Stimulated activated naive CD4-positive, alpha-beta T cell treated with Interleukin-2 at 50 U/mL for 16 hours (primary cell): Measurements from ENCODE around the gene GABARAP.

Experiments used
- DNase-seq: peaks from one replicate; lab custom pipeline; 2025; lab: John Stamatoyannopoulos, UW

GABARAP gene

GRCh38 chr17:7241783-7242716, at the start of gene GABARAP:
Gene GABARAP, minus strand, starts transcription at chr17:7242449. Its CDS starts 119 bp downstream, at chr17:7242330.
- DNase-seq, result peak; percentile 86

- no peak for DNase-seq
These were observed 48.4 kb upstream of the GABARAP start for GRCh38 chr17:7290685-7291084.

GRCh38 chr17:7290166-7290565, 47.9 kb upstream of the GABARAP start:
- no peak for DNase-seq

- DNase-seq, result no peak
These were observed 47.2 kb upstream of the GABARAP start for GRCh38 chr17:7289256-7290032.

- no peak for DNase-seq
These were observed 43.4 kb upstream of the GABARAP start for GRCh38 chr17:7285679-7286078.

GRCh38 chr17:7284911-7285310, 42.7 kb upstream of the GABARAP start:
- DNase-seq, result no peak

GRCh38 chr17:7283471-7284216, 41.4 kb upstream of the GABARAP start:
- DNase-seq, result no peak

GRCh38 chr17:7282752-7283321, 40.6 kb upstream of the GABARAP start:
- no peak for DNase-seq

- no peak for DNase-seq
These were observed 39.9 kb upstream of the GABARAP start for GRCh38 chr17:7281953-7282751.

GRCh38 chr17:7281074-7281952, 39.1 kb upstream of the GABARAP start, which contains the start of gene SLC2A4:
Gene SLC2A4, plus strand, starts transcription at chr17:7281718. Its CDS starts 217 bp downstream, at chr17:7281935.
- DNase-seq, result peak; percentile 87

GRCh38 chr17:7280519-7281073, 38.3 kb upstream of the GABARAP start:
- DNase-seq, result peak; percentile 80

GRCh38 chr17:7279448-7279847, 37.2 kb upstream of the GABARAP start:
- no peak for DNase-seq

- no peak for DNase-seq
These were observed 24.5 kb upstream of the GABARAP start for GRCh38 chr17:7266784-7267183.

- no peak for DNase-seq
These were observed 21.5 kb upstream of the GABARAP start for GRCh38 chr17:7263801-7264078.

- DNase-seq, result no peak
These were observed 20.9 kb upstream of the GABARAP start for GRCh38 chr17:7262935-7263800.

- no peak for DNase-seq
These were observed 20.1 kb upstream of the GABARAP start, which contains the start of gene CLDN7 for GRCh38 chr17:7262192-7262934. Gene CLDN7, minus strand, starts transcription at chr17:7262478. Its CDS starts 435 bp downstream, at chr17:7262043.

- no peak for DNase-seq
These were observed 19.3 kb upstream of the GABARAP start for GRCh38 chr17:7261379-7262191.
